ENCODE measurements around the gene SMAD1. TPM values are rescaled to one million over a fixed set of nuclear protein-coding genes. Genes with fewer than 3 reads are reported as not detected.

The SMAD1 gene
- total RNA-seq, 1 experiment from 2014 or later = 6.9 TPM

DNA sequence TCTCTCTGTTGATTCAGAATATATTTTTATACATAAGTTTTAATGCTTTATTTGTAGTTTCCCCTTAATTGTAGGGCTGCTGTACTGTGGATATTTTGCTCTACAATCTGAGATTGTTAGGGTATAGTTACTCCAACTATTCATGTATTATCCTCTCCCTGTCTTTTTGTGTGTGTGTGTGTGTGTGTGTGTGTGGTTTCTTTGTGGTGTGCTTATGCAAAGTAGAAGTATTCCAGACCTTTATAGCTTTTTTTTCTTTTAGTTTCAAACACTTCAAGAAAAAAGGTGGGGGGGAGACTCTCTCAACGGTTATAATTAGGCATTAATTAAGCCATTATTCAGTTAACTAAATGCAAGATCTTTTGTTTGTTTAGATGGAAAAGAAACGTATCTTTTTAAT is 6.7 kb downstream of the SMAD1 start:
- DNase-seq (ENCODE audit: low spot score) = no peak

GRCh38 chr4:145489556-145489955 is 7.9 kb downstream of the SMAD1 start:
- no peak for DNase-seq (ENCODE audit: low spot score)

GRCh38 chr4:145490361-145490760 is 8.7 kb downstream of the SMAD1 start:
- no peak for DNase-seq (ENCODE audit: low spot score)

DNA sequence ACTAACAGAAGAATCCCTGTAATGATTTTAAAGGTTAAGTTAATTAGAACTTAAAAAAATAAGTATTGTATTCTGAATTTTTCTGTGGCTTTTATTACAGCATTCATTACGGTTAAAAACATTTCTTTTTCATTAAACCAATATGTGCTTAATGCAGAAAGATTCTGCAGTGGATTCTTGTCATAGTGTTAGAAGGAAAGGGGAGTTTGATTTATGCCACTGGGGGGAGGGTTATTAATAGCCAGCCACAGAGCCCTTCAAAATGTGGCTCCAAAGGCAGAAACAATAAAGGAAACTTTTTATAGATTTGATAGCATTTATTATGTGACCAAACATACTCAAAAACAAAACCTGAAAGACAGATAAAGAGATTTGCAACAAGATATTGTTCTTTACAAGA is 9.1 kb downstream of the SMAD1 start:
- no peak for DNase-seq (ENCODE audit: low spot score)

- DNase-seq (ENCODE audit: low spot score) = no peak
Observed at GRCh38 chr4:145492376-145492775, 10.7 kb downstream of the SMAD1 start.

DNA sequence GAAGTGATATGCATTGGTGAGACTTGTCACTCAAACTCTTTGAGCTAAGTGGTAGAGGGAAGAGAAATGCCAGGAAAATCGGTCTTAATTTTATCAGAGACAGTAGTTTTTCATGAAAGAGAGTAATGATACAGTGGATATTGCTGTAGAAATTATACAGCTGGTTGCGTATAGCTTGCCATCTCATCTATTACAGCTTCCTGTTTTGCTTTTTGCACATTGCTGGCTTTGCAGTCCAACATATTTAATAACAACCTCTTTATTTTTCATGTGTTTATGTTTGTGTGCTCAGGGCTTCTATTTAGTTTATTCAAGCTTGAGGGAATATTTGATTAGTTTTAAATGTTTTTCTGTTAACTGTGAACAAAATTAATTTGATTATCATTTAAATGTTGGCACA is 11.5 kb downstream of the SMAD1 start:
- no peak for DNase-seq (ENCODE audit: low spot score)

DNA sequence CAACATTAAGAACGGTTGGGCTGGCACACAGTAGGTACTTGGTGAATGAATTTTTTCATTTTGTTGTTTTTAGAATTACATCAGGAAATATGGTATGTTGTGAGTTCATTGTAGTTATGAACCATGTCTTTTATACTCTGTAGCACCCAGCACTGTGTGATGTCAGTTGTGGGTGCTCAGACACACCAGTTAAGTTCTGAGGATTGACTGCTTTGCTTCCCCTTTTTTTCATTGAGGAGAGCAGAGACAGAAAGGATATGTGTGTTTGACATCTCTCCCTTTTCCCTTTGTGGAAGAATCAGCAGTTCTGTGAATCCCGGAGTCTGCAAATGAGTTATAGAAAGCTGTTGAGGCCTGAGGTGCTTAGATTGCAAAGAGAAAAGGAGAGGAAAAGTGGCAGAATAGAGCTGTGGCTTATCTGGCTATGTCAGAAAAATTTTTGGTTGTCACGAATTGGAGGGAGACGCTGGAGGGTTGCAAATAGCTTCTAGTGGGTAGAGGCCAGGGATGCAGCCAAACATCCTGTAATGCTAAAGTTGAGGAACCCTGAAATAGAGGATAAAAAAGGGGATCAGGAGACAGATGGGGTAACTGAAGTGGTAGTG is 13.1 kb downstream of the SMAD1 start:
- no peak for DNase-seq (ENCODE audit: low spot score)

- no peak for DNase-seq (ENCODE audit: low spot score)
Observed at GRCh38 chr4:145496292-145496691, 14.6 kb downstream of the SMAD1 start.

DNA sequence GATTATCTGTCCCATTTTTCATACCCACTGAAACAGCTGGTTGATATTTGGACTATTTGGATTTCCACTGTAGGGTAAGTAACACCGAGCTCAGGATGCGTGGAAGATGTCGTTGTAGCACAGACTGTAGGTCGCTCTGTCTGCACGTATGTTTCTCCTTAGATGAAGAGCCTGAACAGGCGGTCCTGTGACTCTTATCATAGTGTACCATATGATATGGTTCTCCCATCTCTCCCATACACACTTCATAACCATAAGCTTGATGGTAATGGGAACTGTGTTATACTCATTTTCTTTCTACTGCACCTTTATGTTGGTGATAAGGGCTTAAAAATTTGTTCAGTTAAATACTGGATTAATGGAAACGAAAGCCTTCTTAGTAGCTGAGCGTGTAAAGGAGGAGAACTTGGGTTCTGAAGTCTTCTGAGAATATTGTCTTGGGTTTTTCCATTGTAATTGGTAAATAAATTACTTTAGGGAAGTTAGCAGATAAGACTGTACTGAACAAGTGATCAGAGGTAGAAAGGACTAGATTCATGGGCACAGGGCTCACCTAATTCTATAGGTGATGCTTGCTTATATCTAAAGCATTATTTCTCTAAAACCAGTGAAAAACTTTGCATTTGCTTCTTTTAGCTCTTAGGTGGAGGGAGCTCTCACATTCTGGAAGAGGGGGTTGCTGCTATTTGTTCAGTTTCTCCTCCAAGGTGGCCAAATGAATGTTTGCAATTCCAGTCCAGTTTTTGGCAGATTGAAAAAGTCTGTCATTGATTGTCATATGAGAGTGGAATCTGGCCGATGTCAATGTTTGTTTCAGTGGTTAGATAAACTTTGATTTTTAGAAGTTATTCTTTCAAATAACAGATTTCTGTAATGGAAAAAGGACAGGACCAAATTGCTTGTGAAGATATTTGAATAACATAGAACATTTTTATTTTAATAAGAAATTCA is 15.8 kb downstream of the SMAD1 start:
- no peak for DNase-seq (ENCODE audit: low spot score)

GRCh38 chr4:145498430-145498829 is 16.8 kb downstream of the SMAD1 start:
- no peak for DNase-seq (ENCODE audit: low spot score)

DNA sequence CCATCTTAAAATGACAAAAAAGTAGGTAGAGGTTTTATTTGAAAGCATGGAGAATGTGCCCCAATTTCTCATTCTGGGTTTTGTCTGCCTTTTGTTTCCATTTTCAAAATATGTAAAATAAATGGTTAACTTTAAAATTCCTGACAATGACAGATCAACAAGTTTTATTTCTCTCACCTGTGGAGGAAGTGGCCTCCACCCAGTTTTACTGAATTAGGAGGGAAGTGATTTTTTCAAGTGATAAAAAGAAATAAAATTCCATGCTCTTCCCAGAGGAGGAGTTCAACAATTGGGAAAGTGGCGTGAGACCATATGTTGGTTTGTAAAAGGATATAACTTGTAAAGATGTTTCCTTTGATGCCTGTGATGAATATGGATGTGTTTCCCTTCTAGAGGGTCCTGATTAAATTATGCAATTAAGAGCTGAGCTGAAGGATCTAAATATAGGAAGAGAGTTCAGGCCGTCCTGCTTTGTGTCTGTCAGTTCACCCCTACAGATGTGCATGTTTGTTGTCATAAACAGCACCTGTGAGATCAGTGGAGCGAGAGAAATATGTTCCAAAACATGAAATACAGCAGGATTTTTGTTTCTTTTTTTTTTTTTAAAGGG is 19.5 kb downstream of the SMAD1 start:
- no peak for DNase-seq (ENCODE audit: low spot score)

- no peak for DNase-seq (ENCODE audit: low spot score)
Observed at GRCh38 chr4:145502809-145503208, 21.2 kb downstream of the SMAD1 start.

DNA sequence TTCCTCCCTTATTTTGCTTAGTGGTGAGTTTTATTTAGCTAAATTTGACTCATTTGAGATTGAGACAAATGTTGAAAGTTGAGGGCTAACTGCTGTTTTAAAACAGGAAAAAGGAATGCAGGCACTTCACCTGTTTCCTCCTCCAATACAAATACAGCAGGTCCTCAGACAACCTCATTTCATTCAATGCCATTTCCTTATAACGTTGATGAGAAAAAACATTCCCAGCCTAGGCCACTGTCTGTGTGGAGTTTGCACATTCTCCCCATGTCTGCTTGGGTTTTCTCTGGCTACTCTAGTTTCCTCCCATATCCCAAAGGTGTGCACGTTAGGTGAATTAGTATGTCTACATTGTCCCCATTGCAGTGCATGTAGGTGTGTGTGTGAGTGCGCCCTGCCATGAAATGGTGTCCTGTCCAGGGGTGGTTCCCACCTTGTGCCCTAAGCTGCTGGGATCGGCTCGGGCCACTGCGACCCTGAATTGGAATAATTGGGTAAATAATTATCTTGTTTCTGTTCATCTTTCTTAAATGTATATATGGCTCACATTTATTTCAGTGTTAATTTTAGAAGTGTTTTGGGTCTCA is 21.9 kb downstream of the SMAD1 start:
- DNase-seq (ENCODE audit: low spot score) = no peak

- DNase-seq (ENCODE audit: low spot score) = no peak
Observed at GRCh38 chr4:145505995-145506394, 24.3 kb downstream of the SMAD1 start.

DNA sequence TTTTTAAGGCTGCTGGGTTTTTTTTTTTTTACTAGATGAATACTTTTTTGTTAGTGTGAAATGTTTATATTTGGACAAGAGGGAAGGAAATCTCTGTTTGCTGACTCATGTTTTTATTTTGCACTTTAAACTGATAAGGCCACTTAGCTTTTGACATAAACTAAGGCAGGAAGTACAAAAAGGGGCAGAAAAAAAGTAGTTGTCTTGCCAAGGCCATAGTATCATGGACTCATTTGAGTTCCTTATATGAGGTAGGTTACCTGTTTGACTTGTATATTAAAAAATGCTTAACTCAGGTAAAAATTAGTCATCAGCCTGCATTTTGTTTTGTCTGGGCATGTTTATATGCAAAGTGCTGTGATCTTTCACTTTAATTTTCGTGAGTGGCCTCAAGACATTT is 26.0 kb downstream of the SMAD1 start:
- no peak for DNase-seq (ENCODE audit: low spot score)

- no peak for DNase-seq (ENCODE audit: low spot score)
Observed at GRCh38 chr4:145511913-145512522, 30.4 kb downstream of the SMAD1 start.

GRCh38 chr4:145513020-145513621 is 31.5 kb downstream of the SMAD1 start:
- DNase-seq (ENCODE audit: low spot score) = no peak

GRCh38 chr4:145520172-145520571 is 38.5 kb downstream of the SMAD1 start:
- no peak for DNase-seq (ENCODE audit: low spot score)

DNA sequence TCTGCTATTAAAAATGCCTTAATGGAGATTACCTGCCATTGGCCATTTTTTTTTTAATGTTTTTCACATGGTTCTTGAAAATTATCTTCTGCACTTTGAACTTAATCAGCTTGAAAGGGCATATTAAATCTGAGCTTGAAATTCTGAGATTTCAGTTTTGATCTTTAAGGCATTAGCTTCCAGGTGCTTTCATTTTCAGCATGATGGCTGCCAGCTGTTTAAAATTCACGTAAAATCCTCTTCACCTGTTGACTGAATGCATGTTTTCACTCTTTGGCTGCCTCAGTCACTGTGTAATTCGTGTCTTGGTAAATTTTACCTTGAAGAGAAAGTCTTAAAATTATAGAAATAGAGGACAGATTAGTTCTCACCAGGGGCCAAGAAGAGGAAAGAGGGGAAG is 39.6 kb downstream of the SMAD1 start:
- DNase-seq (ENCODE audit: low spot score) = no peak

DNA sequence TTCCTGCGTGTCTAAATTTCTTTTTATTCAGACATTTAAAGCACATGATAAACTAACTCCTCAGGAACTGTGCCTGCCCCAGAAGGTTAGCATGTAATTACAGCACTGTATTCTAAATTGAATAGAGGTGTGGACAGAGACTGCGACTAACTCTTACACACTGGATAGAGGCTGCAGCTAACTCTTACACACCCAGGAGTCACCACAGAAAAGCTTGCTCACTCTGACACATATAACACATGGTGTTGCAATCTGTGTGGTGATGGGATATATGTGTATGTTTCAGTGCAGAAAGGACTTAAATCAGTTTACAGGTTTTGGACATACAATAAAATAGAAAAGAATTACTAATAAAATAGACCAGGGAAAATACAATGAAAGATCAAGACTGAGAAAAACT is 41.5 kb downstream of the SMAD1 start:
- no peak for DNase-seq (ENCODE audit: low spot score)

DNA sequence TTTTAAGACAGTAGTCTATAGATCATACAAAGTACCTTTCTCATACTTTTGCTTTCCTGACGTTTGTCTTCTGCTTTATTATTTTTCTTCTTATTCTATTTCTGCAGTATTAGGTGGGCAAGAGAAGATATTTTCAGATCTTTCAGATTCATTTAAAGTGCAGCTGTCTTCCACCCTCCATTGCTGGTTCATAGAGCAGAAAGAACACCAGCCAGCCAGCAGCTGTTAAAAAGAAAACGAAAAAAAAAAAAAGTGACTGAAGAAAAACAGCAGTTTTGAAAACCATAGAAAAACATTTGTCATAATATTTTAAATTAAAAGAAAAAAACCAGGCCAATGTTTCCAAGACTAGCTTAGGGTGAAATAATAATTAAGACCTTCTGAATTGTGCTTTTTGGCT is 42.9 kb downstream of the SMAD1 start:
- DNase-seq (ENCODE audit: low spot score) = no peak
